Stimulated activated naive CD8-positive, alpha-beta T cell treated with anti-CD3 and anti-CD28 coated beads, Interleukin-15, Interleukin-2, amounts not matched to agents 100 ng/mL and 50 ng/mL, for 24 hours (primary cell): ENCODE measurements around the gene TMEM94.
A peak's percentile ranks its signal among the peaks of the same experiment; 100 is the strongest.
"Not testable (repeated sequence)": the region's sequence is repeated elsewhere in the genome, so short reads cannot be mapped to it uniquely, and the experiment has no call there.

Experiments used
- H3K27ac Mint-ChIP-seq: one replicate; pipeline ENCODE4 v1.8.0; 2021; ENCODE audit warnings: mild to moderate bottlenecking, mixed read lengths
- H3K27me3 Mint-ChIP-seq: one replicate; pipeline ENCODE4 v1.8.0; 2021; ENCODE audit warnings: mixed read lengths
- H3K36me3 Mint-ChIP-seq: one replicate; pipeline ENCODE4 v1.8.0; 2021; ENCODE audit warnings: low read depth, mixed read lengths
- H3K4me1 Mint-ChIP-seq: one replicate; pipeline ENCODE4 v1.8.0; 2021; ENCODE audit warnings: low read depth, mixed read lengths
- H3K4me3 Mint-ChIP-seq: one replicate; pipeline ENCODE4 v1.8.0; 2021; ENCODE audit warnings: mild to moderate bottlenecking, mixed read lengths
- H3K9me3 Mint-ChIP-seq: one replicate; pipeline ENCODE4 v1.8.0; 2021; ENCODE audit warnings: mixed read lengths

The TMEM94 gene

DNA sequence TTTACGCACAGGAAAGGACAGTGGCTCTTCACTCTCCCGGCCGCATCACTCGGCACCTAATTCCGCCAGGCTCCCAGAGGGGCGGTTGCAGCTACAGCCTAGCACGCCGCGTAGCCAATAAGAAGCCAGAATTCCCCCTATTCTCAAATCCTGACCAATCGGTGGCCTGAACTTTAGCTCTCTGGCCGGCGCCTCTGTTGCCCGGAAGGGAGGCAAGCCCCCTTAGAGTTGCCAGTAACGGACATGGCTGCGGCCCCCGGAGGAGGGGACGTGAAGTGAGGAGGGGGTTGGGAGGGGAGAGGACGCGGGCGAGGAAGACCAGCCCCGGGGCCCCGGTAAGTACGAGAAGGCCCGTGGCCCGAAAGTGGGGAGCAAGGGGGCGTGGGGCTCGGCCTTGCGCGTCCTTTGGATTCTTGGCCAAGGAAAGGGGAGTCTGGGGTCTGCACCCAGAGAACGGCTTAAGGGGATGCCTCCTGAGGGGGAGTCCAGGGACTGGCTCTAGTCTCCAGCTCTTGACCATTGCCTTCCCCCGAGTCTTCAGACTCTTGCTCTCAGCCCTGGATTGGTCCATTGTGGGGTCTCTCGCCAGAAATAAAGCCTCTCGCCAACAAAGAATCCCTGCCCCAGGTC, at the start of gene TMEM94:
Gene TMEM94, plus strand, starts transcription at position 219 of the 630 bp plus-strand sequence. CDS start 15,271 bp downstream, outside the sequence.
- Mint-ChIP-seq H3K36me3 (no peaks in the 10 kb centered on the region), H3K4me3 (peak within 1 kb of the TSS; percentile 93), H3K9me3 (no peaks in the 10 kb centered on the region), H3K27me3 (no peaks in the 10 kb centered on the region), H3K27ac (peak within 1 kb of the TSS; percentile 91), H3K4me1 (peaks cover 36% of the 10 kb centered on the region)

DNA sequence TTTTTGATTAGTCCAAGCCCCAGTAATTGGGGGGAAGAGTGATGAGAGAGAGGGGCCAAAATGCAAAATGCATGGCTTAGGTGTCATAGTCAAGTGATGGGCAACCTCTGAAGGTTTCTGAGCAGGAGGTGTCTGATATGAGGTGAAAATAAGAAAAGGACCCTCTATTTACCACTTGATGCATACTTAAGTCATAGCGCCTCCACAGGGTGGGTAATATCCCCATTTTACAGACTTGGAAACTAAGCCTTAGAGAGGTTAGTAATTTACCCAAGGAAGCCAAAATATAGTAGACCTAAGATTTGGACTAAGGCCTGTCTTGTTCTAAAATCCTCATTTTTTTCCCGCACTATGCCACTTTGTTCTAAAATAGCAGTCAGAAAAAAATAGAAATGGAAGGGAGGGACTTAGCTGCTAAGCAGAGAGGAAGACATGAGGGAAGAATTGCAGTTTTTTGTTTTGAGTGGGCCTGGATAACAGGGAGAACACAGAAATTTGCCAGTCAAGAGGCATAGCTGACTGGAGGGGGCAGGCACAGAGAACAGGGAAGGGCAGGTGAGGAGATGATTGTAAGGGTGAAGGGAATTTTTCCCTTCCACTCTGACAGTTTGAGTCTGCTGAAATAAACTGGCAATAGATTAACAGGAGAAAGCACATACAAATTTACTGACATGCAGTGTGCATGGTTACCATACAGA, 48.6 kb upstream of the TMEM94 start:
- Mint-ChIP-seq H3K36me3 (peaks cover 8% of the 10 kb centered on the region), H3K27ac (no peak overlapping the region), H3K27me3 (no peaks in the 10 kb centered on the region), H3K4me3 (no peak overlapping the region), H3K9me3 (no peaks in the 10 kb centered on the region), H3K4me1 (peaks cover 44% of the 10 kb centered on the region)

DNA sequence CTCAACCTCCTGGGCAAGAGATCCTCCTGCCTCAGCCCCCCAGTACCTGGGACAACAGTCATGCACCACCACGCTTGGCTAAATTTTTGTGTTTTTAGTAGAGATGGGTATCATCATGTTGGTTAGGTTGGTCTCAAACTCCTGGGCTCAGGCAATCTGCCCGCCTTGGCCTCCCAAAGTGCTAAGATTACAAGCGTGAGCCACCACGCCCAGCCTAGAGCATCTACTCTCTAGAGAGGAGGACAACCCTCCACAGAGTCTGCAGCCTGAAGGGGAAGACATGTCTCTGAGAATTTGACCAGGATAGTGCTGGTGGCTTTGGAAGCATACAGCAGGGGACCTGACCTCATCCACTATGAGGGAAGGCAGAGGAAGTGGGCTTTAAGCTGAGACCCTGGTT, 46.3 kb upstream of the TMEM94 start:
- Mint-ChIP-seq H3K4me1 (peaks cover 33% of the 10 kb centered on the region), H3K27ac (peak overlapping the region; percentile 34)

DNA sequence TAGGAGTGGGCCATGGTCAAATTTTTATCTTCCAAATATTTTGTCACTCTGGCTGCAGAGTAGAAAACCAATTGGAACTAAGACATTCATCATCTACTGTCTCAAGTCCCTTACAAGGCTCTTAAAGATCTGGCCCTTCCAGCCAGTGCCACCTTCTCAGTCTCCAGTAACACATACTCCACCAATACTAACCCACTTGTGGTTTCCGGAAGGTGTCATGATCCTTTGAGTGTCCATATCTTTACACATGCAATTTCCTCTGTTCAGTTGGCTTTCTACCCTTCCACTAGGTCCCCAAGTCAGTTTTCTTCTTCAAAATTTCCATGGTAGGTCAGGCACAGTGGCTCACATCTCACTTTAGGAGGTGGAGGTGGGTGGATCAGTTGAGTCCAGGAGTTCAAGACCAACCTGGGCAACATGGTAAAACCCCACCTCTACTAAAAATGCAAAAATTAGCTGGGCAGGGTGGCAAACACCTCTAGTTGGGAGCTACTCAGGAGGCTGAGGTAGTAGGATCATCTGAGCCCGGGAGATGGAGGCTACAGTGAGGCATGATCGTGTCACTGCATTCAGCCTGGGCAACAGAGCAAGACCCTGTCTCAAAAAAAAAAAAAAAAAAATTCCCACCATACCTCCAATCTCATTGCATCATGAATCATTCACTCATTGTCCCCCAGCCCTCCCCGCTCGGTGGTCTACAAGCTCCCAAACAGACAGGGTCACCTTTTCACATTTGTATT, 44.9 kb upstream of the TMEM94 start:
- no peaks in the 10 kb centered on the region for H3K36me3 Mint-ChIP-seq
- H3K4me1 Mint-ChIP-seq: peaks cover 24% of the 10 kb centered on the region
- no peak overlapping the region for H3K27ac Mint-ChIP-seq
- H3K4me3 Mint-ChIP-seq: no peak overlapping the region
- peaks cover 7% of the 10 kb centered on the region for H3K27me3 Mint-ChIP-seq
- H3K9me3 Mint-ChIP-seq: no peaks in the 10 kb centered on the region

More for the DNA sequence above, 46.3 kb upstream of the TMEM94 start:
- Mint-ChIP-seq H3K4me3 (no peak overlapping the region), H3K36me3 (no peaks in the 10 kb centered on the region), H3K9me3 (no peaks in the 10 kb centered on the region), H3K27me3 (peaks cover 7% of the 10 kb centered on the region)

DNA sequence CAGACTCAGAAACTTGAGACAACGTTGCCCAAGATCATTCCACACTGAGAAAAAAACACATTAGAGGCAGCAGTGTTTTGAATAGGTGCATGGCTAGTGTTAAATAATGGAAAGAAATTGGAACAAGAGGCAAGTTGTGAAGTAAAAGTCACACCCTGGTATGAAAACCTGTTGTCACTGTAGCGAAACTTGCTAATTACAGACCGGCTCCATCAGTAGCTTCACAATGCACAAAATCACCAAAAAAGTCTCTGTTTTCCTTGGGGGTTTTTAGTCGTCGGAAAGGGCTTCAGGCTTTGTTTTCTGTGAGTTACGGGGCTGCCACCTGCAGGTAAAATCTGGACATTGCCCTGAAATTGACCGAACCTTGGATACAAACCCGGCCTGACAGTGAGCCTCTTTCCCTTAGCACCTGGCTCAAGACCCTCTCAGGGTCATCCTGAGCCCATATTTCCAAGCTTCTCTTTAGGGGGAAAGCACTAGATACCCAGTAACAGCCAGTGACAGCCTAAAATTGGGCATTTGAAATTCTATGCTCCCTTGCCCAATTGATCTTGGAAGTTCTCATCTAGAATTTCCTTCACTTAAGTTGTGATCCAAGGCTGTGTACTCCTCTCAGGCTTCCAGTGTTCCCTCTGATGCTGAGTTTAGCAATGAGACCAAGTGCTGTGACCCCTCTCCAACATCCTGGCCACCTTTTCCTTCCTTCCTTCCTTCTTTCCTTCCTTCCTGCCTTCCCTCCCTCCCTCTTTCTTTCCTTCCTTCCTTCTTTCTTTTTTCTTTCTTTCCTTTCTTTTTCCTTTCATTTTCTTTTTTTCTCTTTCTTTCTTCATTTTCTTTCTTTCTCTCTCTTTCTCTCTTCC, 43.7 kb upstream of the TMEM94 start:
- peaks cover 7% of the 10 kb centered on the region for H3K27me3 Mint-ChIP-seq
- peaks cover 20% of the 10 kb centered on the region for H3K4me1 Mint-ChIP-seq
- H3K9me3 Mint-ChIP-seq: no peaks in the 10 kb centered on the region
- peak overlapping the region; percentile 57 for H3K4me3 Mint-ChIP-seq
- no peaks in the 10 kb centered on the region for H3K36me3 Mint-ChIP-seq
- no peak overlapping the region for H3K27ac Mint-ChIP-seq

DNA sequence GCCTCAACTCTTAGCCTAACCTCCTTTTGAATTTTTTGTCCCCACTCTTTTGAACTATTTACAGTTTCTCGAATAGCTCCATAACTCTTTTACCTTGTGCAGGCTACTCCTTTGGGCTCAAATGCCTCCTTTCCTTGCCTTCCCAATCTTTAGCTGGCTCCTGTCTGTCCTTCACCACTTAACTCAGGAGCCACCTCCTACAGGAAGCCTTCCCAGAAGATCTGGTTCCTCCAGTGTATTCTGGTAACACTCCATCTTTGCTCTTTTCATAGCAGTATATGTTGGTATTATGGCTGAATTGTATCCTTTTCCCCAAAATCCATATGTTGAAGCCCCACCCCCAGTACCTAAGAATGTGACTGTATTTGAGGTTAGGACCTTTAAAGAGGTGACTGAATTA, 41.9 kb upstream of the TMEM94 start:
- Mint-ChIP-seq H3K27ac (no peak overlapping the region), H3K4me1 (peaks cover 20% of the 10 kb centered on the region), H3K27me3 (peaks cover 7% of the 10 kb centered on the region), H3K9me3 (no peaks in the 10 kb centered on the region), H3K36me3 (no peaks in the 10 kb centered on the region), H3K4me3 (no peak overlapping the region)

DNA sequence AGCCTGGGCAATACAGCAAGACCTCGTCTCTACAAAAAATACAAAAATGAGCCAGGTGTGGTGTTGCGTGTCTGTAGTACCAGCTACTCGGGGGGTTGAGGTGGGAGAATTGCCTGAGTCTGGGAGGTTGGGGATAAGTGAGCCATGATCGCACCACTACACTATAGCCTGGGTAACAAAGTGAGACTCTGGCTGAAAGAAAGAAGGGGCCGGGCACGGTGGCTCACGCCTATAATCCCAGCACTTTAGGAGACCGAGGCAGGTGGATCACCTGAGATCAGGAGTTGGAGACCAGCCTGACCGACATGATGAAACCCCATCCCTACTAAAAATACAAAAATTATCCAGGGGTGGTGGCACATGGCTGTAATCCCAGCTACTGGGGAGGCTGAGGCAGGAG, 40.4 kb upstream of the TMEM94 start:
- no peaks in the 10 kb centered on the region for H3K36me3 Mint-ChIP-seq
- no peaks in the 10 kb centered on the region for H3K9me3 Mint-ChIP-seq
- no peak overlapping the region for H3K27ac Mint-ChIP-seq
- H3K27me3 Mint-ChIP-seq: peaks cover 7% of the 10 kb centered on the region
- H3K4me3 Mint-ChIP-seq: no peak overlapping the region
- H3K4me1 Mint-ChIP-seq: peaks cover 16% of the 10 kb centered on the region

DNA sequence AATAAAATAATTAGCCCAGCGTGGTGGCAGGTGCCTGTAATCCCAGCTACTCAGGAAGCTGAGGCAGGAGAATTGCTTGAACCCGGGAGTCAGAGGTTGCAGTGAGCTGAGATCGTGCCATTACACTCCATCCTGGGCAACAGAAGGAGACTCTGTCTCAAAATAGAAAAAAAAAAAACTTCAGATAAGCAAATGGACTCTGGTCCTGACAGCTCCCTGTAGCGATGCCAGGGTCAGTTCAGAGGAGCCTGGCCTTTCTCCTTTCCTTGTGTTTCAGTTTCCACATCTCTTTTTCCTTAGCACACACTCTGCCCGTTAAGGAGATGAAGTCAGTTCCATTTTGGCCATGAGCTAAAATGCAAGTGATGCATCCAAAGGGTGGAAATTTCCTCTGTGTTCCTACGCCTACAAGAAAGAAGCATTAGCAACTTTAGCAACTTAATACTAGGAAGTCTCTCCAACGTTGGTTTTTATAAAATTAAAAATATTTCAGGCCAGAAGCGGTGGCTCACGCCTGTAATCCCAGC, 39.3 kb upstream of the TMEM94 start:
- no peaks in the 10 kb centered on the region for H3K9me3 Mint-ChIP-seq
- no peak overlapping the region for H3K4me3 Mint-ChIP-seq
- peaks cover 7% of the 10 kb centered on the region for H3K27me3 Mint-ChIP-seq
- H3K36me3 Mint-ChIP-seq: no peaks in the 10 kb centered on the region
- peaks cover 8% of the 10 kb centered on the region for H3K4me1 Mint-ChIP-seq
- no peak overlapping the region for H3K27ac Mint-ChIP-seq

DNA sequence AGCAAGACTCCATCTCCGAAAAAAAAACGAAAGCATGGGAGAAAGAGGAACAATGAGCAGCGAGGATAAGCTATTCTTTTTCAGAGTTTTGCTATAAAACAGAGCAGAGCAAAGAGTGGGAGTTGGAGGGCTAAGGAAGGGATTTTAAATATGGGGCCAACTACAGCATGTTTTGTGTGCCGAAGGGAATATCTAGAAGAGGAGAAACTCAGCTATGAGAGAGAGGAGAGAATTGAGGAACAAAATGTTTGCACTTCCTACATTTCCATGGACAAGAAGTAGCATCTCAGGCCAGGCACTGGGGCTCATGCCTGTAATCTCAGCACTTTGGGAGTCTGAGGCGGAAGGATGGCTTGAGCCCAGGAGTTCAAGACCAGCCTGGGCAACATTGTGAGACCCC, 37.9 kb upstream of the TMEM94 start:
- Mint-ChIP-seq H3K36me3 (no peaks in the 10 kb centered on the region), H3K27me3 (peaks cover 7% of the 10 kb centered on the region), H3K4me3 (no peak overlapping the region), H3K27ac (no peak overlapping the region), H3K4me1 (no peaks in the 10 kb centered on the region), H3K9me3 (no peaks in the 10 kb centered on the region)

DNA sequence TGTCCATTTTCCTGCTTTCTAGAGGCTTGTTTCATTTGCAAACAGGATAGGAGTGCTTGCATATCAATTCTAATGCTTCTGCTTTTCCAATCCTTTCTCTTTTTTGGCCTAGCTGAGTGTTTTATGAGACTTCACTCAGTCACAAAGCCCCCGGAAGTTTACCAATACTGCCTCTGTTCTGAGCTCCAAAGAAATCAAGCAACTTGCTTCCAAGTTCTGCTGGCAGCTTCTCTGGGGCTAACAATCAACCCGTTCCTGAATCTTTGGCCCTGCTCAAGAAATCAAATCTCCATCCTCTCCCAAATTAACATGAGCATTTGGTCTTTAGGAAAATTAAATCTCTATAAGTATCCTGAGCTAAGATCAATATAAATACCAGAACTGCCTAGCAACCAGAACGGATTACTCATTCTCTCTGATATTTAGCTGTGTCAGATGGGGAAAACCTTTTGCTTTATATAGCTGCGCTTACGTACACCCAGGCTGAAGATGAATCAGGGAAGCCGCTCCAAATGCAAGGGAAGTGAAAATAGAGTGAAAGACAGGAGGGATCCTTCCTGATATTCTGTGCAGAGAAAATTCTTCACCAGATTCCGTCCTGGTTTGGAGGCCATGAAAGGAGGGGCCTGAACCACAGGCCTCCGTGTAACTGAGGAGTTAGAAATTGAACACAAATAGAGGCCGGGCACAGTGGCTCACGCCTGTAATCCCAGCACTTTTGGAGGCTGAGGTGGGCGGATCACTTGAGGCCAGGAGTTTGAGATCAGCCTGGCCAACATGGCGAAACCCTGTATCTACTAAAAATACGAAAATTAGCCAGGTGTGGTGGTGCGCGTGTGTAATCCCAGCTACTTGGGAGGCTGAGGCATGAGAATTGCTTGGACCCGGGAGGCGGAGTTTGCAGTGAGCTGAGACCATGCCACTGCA, 27.6 kb upstream of the TMEM94 start:
- H3K27ac Mint-ChIP-seq: no peak overlapping the region
- H3K4me1 Mint-ChIP-seq: peaks cover 13% of the 10 kb centered on the region
- no peak overlapping the region for H3K4me3 Mint-ChIP-seq
- H3K36me3 Mint-ChIP-seq: no peaks in the 10 kb centered on the region
- H3K9me3 Mint-ChIP-seq: no peaks in the 10 kb centered on the region
- H3K27me3 Mint-ChIP-seq: no peaks in the 10 kb centered on the region

DNA sequence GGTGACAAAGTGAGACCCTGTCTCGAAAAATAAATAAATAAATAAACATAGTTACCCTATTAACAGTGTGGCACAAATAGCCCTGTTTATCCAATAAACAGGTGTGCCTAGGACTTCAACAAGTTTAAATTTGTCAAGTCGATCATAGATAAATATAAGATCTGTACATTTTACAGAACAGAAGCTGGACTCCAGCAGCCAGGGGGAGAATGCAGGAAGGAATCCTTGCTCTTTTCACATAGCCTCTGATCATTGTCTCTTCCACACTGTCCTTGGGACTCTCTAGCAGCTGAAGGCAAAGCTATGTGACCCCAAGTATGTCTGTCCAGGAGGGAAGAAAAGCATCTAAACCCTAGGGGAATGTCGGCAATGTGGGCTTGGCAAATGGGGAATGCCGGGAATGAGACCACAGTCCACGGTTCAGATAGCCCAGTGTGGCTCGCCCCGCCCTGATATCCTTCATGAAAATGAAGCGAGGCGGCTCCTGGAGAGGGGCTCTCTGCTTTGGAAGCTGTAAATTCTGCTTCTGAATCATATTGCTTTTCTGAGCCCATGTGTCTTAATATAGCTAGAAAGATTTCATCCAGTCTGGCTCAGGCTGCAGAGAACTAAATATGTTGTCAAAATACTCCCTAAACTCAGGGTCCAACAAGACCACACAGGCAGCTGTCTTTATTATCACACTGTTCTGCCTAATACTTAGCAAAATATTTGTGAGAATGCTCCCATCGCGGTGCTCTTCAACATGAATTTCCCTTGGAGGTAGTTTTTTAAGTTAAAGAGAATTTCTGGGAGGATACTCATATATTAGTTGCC, 26.1 kb upstream of the TMEM94 start:
- Mint-ChIP-seq H3K27me3 (no peaks in the 10 kb centered on the region), H3K36me3 (no peaks in the 10 kb centered on the region), H3K27ac (no peak overlapping the region), H3K9me3 (no peaks in the 10 kb centered on the region), H3K4me3 (no peak overlapping the region), H3K4me1 (peaks cover 18% of the 10 kb centered on the region)

DNA sequence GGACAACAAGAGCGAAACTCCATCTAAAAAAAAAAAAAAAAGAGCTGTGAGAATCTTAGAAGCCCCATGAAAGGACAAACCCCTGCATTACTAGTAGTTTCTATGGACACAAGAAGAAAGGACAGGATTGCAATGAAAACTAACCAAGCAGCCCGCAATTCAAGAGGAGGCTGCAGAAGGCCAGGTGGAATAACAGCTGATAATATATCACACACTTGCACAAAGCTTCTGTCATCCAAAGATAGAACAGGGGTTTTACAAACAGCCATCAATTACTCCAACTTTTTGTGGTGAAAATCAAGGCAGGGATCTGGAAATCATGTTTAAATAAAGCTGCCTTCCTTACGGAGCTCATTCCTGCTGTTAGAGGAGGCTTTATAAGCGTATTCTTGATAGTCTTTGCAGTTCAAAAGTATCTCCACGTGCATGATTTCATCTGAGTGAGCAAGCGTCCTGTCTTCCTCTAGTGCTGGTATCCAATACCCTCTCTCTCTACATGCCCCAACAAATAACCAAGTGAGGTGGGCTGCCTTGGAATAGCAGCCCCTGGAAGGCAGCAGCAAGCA, 23.1 kb upstream of the TMEM94 start:
- no peak overlapping the region for H3K27ac Mint-ChIP-seq
- H3K27me3 Mint-ChIP-seq: peaks cover 3% of the 10 kb centered on the region
- H3K36me3 Mint-ChIP-seq: no peaks in the 10 kb centered on the region
- no peaks in the 10 kb centered on the region for H3K9me3 Mint-ChIP-seq
- H3K4me1 Mint-ChIP-seq: peaks cover 12% of the 10 kb centered on the region
- no peak overlapping the region for H3K4me3 Mint-ChIP-seq

DNA sequence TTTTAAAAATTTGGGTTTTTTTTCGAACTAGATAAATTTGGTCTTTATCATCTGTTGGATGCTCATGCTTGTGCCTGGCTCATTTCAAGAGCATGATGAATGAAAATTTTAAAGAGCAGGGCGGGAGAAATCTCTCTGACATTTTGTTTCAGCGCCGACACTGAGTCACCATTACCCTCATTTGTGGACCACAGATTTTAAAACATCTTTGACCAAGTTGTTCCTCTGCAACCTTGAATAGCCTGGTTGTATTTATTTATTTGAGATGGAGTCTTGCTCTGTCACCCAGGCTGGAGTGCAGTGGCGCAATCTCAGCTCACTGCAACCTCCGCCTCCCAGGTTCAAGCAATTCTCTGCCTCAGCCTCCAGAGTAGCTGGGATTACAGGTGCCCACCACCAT, 22.0 kb upstream of the TMEM94 start:
- H3K4me3 Mint-ChIP-seq, H3K27ac Mint-ChIP-seq, H3K36me3 Mint-ChIP-seq, H3K27me3 Mint-ChIP-seq, H3K9me3 Mint-ChIP-seq: not testable (repeated sequence)
- peaks cover 12% of the 10 kb centered on the region for H3K4me1 Mint-ChIP-seq
